ENCODE data around the gene BHLHE23.

Gene BHLHE23

GRCh38 chr20:63007360-63007645 is 539 bp upstream of the BHLHE23 start:
- DNase-seq (ENCODE audit: low read depth), result no peak
- TF ChIP-seq CTCF (conservative IDR thresholded peaks at IDR 0.05; ENCODE audit: low read length), result no peak
- no peak overlapping the region for H3K4me3 ChIP-seq (ENCODE audit: low read length)

- no peak for TF ChIP-seq CTCF (conservative IDR thresholded peaks at IDR 0.05; ENCODE audit: low read length)
- peak; percentile 11 for DNase-seq (ENCODE audit: low read depth)
- no peak overlapping the region for H3K4me3 ChIP-seq (ENCODE audit: low read length)
These were observed 763 bp downstream of the BHLHE23 start for GRCh38 chr20:63005862-63006539.

- no peak overlapping the region for H3K4me3 ChIP-seq (ENCODE audit: low read length)
- no peak for DNase-seq (ENCODE audit: low read depth)
- no peak for TF ChIP-seq CTCF (conservative IDR thresholded peaks at IDR 0.05; ENCODE audit: low read length)
These were observed 1.4 kb downstream of the BHLHE23 start for GRCh38 chr20:63005365-63005861.

- no peak for TF ChIP-seq CTCF (conservative IDR thresholded peaks at IDR 0.05; ENCODE audit: low read length)
- no peak overlapping the region for H3K4me3 ChIP-seq (ENCODE audit: low read length)
- no peak for DNase-seq (ENCODE audit: low read depth)
These were observed 2.0 kb downstream of the BHLHE23 start for GRCh38 chr20:63004607-63005364.

GRCh38 chr20:63003546-63003945 is 3.2 kb downstream of the BHLHE23 start:
- no peak overlapping the region for H3K4me3 ChIP-seq (ENCODE audit: low read length)
- no peak for TF ChIP-seq CTCF (conservative IDR thresholded peaks at IDR 0.05; ENCODE audit: low read length)
- DNase-seq (ENCODE audit: low read depth), result no peak

GRCh38 chr20:63002511-63002910 is 4.3 kb downstream of the BHLHE23 start:
- DNase-seq (ENCODE audit: low read depth), result no peak

More at GRCh38 chr20:63002511-63002910, 4.3 kb downstream of the BHLHE23 start:
- no peak overlapping the region for H3K4me3 ChIP-seq (ENCODE audit: low read length)
- no peak for TF ChIP-seq CTCF (conservative IDR thresholded peaks at IDR 0.05; ENCODE audit: low read length)

Measured in AG10803 (cell line).